NAMALWA (cell line): ENCODE data around the gene PACSIN2.

Source experiments
- DNase-seq: peaks from one replicate; pipeline ENCODE4 v3.0.0-alpha.2; 2015; ENCODE audit warnings: low spot score

PACSIN2 gene

DNA sequence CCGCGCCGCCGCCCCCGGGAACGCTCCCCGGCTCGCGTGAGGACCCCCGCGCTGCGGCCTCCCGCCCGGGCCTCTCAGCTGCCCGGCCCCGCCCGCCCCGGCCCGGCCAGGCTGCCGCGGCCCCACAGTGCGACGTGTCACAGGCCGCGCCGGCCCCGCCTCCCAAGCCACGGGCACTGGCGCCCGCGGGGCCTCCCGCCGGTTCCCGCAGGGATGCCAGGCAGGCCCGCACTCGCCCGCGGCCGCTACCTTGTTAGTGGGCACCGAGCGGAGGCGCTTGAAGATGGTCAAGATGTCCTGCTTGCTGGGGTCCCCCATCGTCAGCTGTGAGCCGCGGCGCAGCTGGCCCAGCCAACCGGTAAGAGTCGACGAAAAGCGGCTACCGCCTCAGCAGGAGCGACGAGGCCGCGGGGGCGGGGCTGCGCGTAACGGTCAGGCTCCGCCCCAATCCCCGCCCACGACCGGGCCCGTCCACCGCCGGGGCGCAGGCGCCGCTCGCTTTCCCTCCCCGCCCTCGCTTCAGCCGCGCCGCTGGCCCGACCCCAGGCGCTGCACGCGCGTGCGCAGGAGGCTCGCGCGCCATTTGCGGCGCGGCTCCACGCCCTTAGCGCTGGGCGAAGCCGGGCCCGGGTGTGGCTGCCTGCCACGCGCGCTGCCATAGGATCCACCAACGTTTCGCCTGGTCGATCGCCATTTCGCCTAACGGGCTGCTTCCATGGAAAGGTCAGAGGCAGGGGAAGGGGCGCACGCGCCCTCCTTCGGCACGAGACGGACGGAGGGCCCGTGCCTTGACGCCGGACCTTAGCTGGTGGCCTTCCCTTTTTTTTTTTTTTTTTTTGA lies 157.9 kb downstream of the PACSIN2 start, which contains the start of gene ARFGAP3:
Gene ARFGAP3, minus strand, starts transcription at position 409 of the 840 bp plus-strand sequence. Its CDS starts 91 bp downstream, at position 318.
- DNase-seq = peak; percentile 93

DNA sequence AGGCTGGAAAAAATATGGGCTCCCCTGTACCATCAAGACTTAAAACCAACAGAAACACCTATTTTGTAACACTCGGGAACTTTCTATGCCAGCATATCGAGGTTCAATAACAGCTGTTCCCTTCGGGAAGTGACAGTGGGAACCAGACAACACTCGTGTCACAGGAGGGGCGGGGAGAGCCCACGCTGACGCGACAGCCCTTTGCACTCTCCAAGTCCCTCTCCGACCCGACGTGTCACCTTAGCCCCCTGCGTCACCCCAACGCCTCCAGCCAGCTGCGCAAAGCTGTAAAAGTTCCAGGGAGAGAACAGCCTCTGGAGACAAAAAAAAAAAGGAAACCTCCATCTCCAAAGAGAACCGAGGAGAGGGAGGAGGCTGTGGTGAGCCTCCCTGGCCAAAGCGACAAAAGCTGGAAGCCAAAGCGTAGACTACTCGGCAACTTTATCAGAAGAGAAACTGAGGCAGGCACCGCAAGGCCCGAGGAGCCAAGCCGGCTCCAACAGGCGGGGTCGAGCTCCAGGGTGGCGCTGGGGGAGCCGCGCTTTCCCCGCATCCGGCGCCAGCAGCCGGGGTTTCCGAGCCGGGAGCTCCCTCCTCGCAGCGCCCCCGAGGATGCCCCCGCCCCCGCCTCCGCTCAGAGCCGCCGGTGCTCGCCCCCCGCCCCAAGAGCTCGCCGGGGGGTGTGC lies 158.6 kb downstream of the PACSIN2 start:
- DNase-seq = peak; percentile 52

DNA sequence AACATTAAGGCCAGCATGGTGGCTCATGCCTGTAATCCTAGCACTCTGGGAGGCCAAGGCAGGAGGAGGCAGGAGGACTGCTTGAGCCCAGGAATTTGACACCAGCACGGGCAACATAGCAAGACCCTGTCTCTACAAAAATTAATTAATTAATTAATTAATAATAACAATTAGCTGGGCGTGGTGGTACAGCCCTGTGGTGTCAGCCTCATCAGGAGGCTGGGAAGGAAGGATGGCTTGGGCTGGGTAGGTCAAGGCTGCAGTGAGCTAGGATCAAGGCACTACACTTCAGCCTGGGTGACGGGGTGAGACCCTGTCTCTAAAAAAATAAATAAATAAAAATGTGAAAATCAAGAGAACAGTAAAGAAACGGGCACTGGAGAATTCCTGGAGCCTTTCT lies 159.2 kb downstream of the PACSIN2 start:
- DNase-seq = no peak

DNA sequence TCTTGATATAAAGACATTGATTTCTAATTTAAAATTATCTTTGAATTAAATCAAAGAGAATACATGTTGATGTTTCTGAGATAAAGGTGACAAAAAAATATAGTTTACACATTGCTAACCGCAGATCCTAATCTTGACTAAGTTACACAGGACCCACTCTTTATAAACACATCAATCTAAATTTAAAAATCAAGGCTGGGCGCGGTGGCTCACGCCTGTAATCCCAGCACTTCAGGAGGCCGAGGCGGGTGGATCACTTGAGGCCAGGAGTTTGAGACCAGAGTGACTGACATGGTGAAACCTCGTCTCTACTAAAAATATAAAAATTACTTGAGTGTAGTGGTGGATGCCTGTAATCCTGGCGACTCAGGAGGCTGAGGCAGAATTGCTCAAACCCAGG lies 159.7 kb downstream of the PACSIN2 start:
- no peak for DNase-seq

DNA sequence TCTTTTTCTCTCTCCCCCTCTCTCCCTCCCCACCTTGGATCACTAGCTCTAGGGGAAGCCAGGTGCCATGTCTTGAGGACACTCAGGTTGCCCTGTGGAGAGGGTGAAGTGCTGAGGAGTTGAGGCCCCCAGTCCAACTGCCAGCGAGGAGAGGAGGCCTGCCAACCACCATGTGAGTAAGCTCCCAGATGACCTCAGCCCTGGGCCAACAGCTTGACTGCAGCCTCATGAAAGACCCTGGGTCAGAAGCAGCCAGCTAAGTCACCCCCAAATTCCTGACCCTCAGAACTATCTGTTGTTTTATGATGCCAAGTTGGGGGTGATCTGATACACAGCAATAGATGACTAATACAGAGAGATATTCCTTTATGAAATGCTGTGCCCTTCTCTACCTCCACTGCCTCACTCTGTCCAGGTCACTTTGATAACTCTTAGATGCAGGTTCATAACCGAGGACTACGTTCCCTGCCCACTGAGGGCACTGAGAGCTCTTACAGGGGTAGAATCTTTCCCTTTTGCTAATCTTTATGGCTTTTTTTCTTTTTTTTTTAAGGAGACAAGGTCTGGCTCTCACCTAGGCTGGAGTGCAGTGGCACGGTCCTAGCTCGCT lies 165.9 kb downstream of the PACSIN2 start:
- DNase-seq = no peak

DNA sequence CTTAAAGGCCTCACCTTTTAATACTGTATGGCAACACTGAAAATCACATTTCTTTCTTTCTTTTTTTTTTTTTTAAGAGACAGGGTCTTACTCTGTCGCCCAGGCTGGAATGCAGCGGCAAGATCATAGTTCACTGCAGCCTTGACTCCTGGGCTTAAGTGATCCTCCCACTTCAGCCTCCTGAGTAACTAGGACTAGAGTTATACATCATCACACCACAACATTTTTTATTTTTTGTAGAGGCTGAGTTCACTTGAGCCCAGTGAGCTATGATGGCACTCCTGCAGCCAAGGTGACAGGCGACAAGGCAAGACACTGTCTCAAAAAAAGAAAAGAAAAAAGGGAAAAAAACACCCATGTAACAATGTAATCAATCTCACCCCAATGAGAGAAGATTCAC lies 167.8 kb downstream of the PACSIN2 start:
- DNase-seq = no peak

DNA sequence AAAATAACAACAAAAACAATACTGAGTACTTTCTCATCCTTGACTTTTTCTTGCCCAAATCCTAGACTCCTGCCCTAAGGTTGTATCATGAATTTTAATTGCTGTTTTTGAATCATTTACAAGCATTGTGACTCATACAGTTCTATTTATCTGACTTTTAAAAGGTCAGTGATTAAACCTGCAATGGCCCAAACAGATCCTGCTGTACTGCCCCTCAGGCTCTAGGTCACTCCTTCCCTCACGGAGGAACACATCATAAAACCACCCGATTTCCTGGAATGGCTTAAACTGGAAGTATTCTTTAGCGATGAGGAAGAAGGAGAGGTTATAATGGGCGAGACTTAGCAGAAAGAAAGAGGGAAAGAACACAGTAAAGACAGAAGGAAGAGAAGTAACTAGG lies 170.2 kb downstream of the PACSIN2 start:
- DNase-seq = no peak

DNA sequence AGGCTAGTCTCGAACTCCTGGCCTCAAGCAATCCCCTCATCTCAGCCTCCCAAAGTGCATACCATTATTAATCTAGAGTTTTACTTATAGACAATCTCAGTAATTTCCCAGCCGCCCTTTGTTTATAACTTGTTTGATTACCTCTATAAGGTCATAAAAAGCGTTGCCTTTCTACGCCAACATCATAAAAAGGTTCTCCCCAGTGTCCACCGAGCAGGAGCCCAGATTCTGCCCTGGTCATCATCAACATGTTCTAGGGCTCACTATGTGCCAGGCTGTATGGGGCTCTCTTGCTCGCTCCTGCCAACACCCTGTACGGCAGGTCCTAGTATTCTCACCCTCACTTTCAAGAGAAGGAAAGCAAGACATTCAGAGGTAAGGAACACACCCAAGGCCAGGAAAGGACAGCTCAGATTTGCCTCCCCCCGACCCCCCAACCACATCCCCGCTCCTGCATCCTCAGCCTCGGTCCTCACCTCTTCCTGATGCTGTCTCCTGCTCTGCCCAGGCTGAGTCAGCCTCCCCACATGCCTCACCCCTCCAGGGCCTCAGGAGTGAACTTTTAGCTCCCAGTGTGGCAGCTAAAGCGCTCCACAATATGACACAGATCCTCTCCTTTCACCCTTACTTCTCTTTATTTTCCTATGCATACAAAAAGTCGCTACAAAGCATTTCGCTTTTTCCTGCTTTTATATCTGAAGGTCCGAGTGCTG lies 172.1 kb downstream of the PACSIN2 start:
- DNase-seq = no peak

DNA sequence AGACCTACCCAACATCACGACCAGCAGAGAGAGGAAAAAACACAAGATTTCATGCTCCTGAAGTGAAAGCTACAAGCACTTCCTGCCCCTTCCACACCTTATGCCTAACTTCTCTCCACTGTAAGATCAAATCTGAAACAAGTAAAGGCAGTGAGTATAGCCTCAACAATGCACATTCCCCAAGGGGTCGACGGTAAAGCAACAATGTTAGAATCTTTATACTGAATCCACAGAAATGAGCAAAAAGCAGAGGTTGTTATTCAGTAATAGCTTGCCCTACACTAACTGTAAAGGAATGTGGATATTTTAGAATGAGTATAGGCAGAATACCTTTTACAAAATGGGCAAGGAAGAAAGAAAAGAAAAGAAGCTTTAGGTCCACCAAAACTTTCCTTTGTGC lies 173.5 kb downstream of the PACSIN2 start:
- no peak for DNase-seq

DNA sequence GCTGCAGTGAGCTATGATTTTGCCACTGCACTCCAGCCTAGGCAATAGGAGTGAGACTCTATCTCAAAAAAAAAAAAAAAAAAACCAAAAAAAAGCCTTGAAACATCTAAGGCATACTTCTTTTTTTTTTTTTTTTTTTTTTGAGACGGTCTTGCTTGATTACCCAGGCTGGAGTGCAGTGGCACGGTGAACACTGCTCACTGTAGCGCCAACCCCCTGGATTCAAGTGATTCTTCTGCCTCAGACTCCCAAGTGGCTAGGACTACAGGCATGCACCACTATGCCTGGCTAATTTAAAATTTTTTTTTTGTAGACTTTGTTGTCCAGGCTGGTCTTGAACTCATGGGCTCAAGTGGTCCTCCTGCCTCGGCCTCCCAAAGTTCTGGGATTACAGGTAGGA lies 177.4 kb downstream of the PACSIN2 start:
- DNase-seq = no peak

DNA sequence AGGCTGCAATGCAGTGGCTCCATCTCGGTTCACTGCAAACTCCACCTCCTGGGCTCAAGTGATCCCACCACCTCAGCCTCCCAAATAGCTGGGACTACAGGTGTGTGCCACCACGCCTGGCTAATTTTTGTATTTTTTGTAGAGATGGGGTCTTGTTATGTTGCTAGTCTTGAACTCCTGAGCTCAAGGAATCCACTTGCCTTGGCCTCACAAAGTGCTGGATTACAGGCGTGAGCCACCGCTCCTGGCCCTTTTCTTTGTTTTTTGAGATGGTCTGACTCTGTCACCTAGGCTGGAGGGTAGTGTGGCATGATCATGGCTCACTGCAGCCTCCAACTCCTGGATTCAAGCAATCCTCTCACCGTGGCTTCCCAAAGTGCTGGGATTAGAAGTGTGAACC lies 178.9 kb downstream of the PACSIN2 start:
- DNase-seq = no peak

DNA sequence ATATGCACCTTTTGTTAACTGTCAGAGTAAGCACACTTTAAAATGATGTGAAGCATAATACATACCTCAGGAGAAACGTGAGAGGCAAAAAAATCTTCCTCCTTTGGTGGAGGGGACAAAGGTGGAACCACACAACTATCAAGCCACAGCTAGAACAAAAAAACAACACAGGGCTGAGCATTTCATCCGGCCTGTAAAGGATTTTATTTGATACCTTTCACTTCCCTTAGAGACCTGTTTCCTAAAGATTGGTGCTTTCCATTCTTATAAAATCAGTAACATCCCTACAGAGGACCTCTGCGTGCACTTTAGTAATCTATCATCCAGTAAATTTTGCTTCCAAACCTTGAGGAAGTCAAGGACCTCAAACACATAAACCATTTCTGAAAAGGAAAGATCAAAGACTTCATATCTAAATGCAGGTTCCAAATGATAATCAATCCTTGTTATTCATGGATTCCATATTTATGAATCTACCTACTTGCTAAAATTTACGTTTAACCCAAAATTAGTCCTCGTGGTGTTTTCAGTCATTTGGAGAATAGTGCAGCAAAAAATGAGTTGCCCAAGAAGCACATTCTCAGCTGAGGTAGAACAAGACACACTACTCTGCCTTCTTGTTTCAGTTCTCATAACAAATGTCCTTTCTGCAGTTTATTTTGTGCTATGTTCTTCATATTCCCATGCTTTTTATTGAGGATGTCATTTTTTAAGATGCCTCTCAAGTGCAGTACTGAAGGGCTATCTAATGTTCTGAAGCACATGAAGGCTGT lies 180.6 kb downstream of the PACSIN2 start:
- no peak for DNase-seq

DNA sequence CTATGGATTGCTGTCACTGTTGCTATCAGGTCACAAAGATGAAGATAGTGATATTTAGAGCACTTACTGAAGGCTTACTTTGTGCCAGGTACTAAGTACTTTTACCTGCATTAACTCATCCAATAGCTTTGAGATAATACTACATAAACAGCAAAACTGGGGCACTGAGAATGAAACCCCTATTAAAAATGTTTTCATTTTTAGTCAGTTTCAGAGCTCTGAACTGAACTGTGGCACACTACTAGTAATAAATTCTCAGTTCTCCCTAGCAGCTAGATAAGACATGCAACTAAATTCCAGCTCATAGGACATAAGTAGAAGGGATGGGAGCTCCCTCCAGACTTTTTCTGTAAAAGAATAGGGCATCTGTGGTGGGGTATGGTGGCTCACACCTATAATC lies 181.8 kb downstream of the PACSIN2 start:
- no peak for DNase-seq

DNA sequence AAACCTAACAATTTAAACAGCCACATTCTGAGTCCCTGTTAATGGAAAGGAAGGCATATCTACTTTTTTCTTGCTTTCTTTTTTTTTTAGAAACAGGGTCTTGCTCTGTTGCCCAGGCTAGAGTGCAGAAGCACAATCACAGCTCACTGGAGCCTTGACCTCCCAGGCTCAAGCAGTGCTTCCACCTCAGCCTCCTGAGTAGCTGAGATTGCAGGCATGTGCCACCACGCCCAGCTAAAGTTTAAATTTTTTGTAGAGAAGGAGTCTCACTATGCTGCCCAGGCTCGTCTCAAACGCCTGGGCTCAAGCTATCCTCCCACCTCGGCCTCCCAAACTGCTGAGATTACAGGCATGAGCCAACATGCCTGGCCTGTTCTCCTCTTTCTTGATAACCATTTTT lies 183.2 kb downstream of the PACSIN2 start:
- no peak for DNase-seq

DNA sequence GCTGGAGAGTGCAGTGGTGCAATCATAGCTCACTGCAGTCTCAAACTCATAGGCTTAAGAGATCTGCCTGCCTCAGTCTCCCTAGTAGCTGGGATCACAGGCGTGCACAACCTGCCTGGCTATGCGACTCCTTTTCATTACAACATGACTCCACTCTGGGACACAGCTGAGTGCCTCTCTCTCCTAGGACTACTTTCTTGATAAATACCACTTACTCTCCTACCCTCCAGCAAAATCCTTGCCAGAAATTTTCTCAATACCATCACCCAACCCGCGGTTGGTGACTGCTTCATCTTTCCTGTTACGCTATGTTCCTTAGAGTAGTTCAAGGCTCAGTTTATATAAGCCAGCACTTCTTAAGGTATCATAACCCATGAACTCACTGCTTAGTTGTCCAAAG lies 184.8 kb downstream of the PACSIN2 start:
- no peak for DNase-seq

DNA sequence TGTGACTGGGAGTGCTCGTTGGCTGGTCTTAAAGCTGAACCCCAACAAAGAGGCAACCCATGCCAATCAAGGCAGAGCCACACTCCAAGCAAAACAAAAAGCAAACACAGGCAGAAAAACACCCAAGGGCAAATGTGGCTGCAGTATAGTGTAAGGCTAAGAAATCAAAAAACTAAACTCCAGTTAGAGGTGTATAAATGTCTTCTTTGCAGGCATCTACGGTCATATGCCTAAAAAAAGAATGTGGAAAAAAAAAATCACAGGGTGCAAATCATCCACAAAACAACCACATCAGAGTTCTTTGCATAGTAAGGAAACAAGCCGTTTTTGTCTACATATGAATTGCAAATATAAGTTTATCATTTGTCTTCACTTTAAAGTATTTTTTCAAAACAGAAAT lies 185.6 kb downstream of the PACSIN2 start:
- no peak for DNase-seq

DNA sequence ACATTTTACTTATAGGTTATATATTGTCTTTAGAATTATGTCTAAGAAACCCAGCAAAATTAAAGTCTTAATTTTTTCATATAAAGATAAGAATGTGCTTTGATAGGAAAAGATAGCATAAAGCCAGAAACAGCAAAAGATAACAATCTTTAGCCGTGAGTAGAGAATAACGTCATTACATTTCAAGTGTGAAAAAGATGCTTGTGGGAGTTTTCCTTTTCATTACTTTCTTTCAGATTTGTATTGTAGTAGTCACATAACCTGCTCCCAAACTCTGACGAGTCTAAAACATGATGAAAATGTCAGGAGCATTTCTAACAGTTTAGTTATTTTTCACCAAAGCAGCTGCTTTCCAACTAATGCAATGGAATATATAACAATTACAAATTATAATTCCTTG lies 189.2 kb downstream of the PACSIN2 start:
- no peak for DNase-seq

DNA sequence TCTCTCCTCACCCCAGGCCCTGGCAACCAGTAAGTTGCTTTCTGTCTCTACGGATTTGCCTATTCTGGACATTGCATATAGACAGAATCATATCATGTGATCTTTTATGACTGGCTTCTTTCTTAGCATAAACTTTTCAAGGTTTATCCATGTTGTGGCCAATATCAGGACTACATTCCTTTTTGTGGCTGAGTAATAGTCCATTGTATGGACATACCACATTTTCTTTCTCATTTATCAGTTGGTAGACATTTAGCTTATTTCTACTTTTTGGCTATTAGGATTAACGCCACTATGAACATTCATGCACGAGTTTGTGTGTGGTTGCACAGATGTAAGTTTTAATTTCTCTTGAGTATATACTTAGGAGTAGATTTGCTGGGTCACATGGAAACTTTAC lies 193.6 kb downstream of the PACSIN2 start:
- no peak for DNase-seq

DNA sequence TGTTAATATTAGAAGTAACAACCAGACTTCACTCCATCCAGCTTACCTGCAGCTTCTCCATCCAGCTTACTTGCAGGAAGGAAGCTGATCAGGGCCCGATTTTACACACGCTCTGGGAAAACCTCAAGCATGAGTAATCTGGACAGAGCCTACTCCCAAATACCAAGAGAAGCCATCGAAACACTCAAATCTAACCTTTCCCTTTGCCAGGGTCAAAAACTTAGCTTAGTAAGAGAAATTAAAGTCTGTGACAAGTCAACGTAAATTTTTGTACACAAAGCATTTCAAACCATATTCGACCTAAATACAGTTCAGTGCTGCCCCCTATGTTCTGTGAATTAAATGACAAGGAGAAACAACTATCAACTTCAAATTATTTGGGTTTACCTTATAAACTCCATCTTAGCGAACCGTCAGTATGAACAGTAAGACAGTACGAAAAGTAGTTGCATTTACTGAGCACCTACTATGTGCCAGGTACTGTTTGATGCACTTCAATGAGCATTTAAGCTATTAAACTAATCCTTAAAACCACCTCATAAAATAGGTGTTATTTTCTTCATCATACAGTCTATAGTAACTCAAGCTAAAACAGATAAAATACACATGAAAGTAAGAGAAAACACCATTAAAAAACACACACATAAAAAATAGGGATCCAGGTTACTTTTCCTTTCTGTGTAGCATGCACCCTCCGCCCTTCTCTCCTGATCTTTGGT lies 194.7 kb downstream of the PACSIN2 start:
- DNase-seq = peak; percentile 67
